Measurements from ENCODE around the gene CASTOR1. TPM values are rescaled to one million over a fixed set of nuclear protein-coding genes. Genes with fewer than 3 reads are reported as not detected.
A peak's percentile ranks its signal among the peaks of the same experiment; 100 is the strongest.

CASTOR1 gene
- total RNA-seq, 1 donor: 4.9 TPM

GRCh38 chr22:30289980-30290313, 642 bp upstream of the CASTOR1 start:
- TF ChIP-seq, protein P1, sequence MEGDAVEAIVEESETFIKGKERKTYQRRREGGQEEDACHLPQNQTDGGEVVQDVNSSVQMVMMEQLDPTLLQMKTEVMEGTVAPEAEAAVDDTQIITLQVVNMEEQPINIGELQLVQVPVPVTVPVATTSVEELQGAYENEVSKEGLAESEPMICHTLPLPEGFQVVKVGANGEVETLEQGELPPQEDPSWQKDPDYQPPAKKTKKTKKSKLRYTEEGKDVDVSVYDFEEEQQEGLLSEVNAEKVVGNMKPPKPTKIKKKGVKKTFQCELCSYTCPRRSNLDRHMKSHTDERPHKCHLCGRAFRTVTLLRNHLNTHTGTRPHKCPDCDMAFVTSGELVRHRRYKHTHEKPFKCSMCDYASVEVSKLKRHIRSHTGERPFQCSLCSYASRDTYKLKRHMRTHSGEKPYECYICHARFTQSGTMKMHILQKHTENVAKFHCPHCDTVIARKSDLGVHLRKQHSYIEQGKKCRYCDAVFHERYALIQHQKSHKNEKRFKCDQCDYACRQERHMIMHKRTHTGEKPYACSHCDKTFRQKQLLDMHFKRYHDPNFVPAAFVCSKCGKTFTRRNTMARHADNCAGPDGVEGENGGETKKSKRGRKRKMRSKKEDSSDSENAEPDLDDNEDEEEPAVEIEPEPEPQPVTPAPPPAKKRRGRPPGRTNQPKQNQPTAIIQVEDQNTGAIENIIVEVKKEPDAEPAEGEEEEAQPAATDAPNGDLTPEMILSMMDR (IDR thresholded peaks at IDR 0.05; ENCODE audit: insufficient read depth, low read length): peak; percentile 1
- DNase-seq (ENCODE audit: low read depth): no peak

DNA sequence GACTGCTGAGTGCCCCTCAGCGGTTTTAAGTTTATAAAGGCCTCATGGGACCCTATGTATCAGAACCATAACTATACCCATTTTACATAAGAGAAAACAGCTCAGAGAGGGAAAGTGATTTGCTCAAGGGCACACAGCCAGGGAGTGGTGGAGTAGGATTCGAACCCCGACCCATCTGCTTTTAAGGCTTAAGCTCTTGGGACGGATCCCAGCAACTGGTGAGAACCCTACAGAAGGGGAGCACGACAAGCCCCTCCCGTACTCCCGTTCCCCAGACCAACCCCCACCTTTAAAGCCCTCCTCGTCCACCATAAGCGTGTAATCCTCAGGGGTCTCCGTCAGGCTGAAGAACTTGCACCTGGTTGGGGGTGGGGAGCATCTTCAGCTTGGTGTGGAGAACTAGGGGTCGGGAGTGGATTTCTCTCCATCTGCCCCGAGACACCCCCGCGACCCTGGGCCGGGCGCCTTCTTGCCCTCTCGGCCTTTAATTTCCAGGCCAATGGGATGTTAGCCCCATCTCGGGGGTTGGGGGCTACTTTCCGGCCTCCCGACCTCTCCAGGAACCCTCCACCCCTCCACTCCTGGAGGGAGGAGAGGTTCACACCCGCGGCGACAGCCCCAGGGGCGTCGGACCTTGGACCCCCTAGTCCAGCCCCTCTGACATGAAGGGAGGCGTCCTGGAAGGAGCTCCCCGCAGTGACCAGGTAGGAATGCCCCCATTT, 725 bp downstream of the CASTOR1 start:
- TF ChIP-seq, protein P1 (IDR thresholded peaks at IDR 0.05; ENCODE audit: insufficient read depth, low read length): no peak
- H3K4me3 ChIP-seq (ENCODE audit: low read depth, low read length): peak overlapping the region; percentile 90
- DNase-seq (ENCODE audit: low read depth): no peak

More at GRCh38 chr22:30289980-30290313, 642 bp upstream of the CASTOR1 start:
- H3K4me3 ChIP-seq (ENCODE audit: low read depth, low read length): peak overlapping the region; percentile 90

DNA sequence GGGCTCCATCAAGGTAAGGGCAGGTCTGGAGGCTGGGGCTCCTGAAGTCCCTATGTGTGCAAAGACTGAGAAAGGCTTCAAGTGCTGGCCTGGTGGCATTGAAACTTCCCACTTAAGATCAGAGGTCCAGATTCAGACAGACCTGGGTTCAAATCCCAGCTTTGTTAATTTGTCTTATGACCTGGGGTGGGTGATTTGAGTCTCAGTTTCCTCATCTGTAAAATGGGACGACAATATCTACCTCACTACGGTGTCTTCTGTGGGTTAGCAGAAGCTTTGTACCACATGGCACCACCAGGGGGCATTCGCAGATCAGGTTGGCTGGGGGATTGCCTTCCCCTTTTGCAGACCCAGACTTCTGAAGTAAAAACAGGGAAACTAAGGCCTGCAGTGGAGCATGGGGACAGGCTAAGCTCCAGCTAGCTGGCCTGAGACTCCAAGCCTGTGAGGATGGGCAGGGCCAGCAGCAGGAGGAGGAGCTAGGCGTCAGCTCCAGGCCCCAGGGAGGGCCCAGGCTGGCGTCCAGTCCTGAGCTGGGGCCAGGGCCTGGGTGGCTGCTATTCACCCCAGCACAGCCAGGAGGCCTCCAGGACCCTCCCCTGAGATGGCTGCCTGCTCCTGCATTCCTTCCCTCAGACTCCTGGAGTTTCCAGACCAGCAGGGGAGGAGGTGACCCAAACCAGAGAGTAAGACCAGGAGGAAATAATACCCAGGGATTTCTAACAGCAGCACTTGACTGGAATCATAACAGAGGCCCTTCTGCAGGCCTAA, 1.5 kb downstream of the CASTOR1 start:
- TF ChIP-seq, protein P1 (IDR thresholded peaks at IDR 0.05; ENCODE audit: insufficient read depth, low read length): peak; percentile 87
- peak overlapping the region; percentile 90 for H3K4me3 ChIP-seq (ENCODE audit: low read depth, low read length)
- DNase-seq (ENCODE audit: low read depth): peak; percentile 93

- TF ChIP-seq, protein P1 (IDR thresholded peaks at IDR 0.05; ENCODE audit: insufficient read depth, low read length): peak; percentile 88
- peak; percentile 49 for DNase-seq (ENCODE audit: low read depth)
- no peak overlapping the region for H3K4me3 ChIP-seq (ENCODE audit: low read depth, low read length)
Measured at GRCh38 chr22:30286813-30287647, 2.3 kb downstream of the CASTOR1 start.

- TF ChIP-seq, protein P1 (IDR thresholded peaks at IDR 0.05; ENCODE audit: insufficient read depth, low read length): no peak
- H3K4me3 ChIP-seq (ENCODE audit: low read depth, low read length): no peak overlapping the region
- DNase-seq (ENCODE audit: low read depth): no peak
Measured at GRCh38 chr22:30286331-30286730, 3.0 kb downstream of the CASTOR1 start.

DNA sequence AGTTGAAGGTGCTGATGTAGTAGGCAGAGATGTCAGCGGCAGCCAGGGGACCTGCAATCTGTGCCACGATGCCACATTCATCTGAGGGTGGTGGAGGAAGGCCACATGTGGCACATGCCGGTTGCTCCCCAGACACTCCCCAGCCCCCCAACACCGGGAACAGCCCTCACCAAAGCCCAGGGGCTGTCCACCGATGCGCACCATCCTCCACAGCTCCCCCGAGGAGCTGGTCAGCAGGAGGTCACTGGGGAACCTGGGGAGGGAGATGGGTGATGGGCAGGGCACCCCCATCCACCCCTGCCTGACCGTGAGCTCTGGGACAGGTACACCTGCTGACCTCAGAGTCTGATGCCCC, 3.5 kb downstream of the CASTOR1 start:
- H3K4me3 ChIP-seq (ENCODE audit: low read depth, low read length): no peak overlapping the region
- no peak for DNase-seq (ENCODE audit: low read depth)
- TF ChIP-seq, protein P1 (IDR thresholded peaks at IDR 0.05; ENCODE audit: insufficient read depth, low read length): no peak
